Hepatocyte (in vitro differentiated cells): Measurements from ENCODE around the gene COL5A1. TPM values are rescaled to one million over a fixed set of nuclear protein-coding genes. Genes with fewer than 3 reads are reported as not detected.

Experiments used
- DNase-seq: peaks from one replicate; pipeline ENCODE4 v3.0.0-alpha.2; 2016; ENCODE audit warnings: low spot score
- H2AFZ ChIP-seq: fragments of 200-600 bp; sonication (generic); 2 replicates; pipeline ENCODE4 v1.6.0; 2016; ENCODE audit warnings: antibody characterized with exemption, mild to moderate bottlenecking
- H3K27ac ChIP-seq: fragments of 200-600 bp; sonication (generic); 2 replicates; pipeline ENCODE4 v1.5.1; 2016; ENCODE audit warnings: mild to moderate bottlenecking
- H3K27me3 ChIP-seq: fragments of 200-600 bp; sonication (generic); 2 replicates; pipeline ENCODE4 v1.6.1; 2016
- H3K36me3 ChIP-seq: fragments of 200-600 bp; sonication (generic); replicated peaks from 2 replicates; pipeline ENCODE4 v1.5.1; 2016; ENCODE audit warnings: low read depth; ENCODE audit not compliant: insufficient read depth
- H3K4me1 ChIP-seq: fragments of 200-600 bp; sonication (generic); 2 replicates; pipeline ENCODE4 v1.5.1; 2016; ENCODE audit warnings: mild to moderate bottlenecking, moderate library complexity; ENCODE audit not compliant: insufficient read depth
- H3K4me2 ChIP-seq: fragments of 200-600 bp; sonication (generic); 2 replicates; pipeline ENCODE4 v1.6.0; 2016
- H3K4me3 ChIP-seq: fragments of 200-600 bp; sonication (generic); 2 replicates; pipeline ENCODE4 v1.5.1; 2016; ENCODE audit warnings: mild to moderate bottlenecking
- H3K79me2 ChIP-seq: fragments of 200-600 bp; sonication (generic); 2 replicates; pipeline ENCODE4 v1.6.0; 2017; ENCODE audit warnings: mild to moderate bottlenecking
- H3K9me2 ChIP-seq: fragments of 200-600 bp; sonication (generic); replicated peaks from 2 replicates; pipeline ENCODE4 v1.6.0; 2017; ENCODE audit warnings: mild to moderate bottlenecking; ENCODE audit not compliant: insufficient read depth
- H3K9me3 ChIP-seq: fragments of 200-600 bp; sonication (generic); 2 replicates; pipeline ENCODE4 v1.5.1; 2016; ENCODE audit warnings: low read depth, mild to moderate bottlenecking
- H4K20me1 ChIP-seq: fragments of 200-600 bp; sonication (generic); 2 replicates; pipeline ENCODE4 v1.6.0; 2016; ENCODE audit warnings: mild to moderate bottlenecking; ENCODE audit not compliant: insufficient read depth, poor library complexity, severe bottlenecking
- EZH2 ChIP-seq: fragments of 200-600 bp; sonication (generic); IDR thresholded peaks from 2 replicates; pipeline ENCODE4 v1.6.1; 2016; ENCODE audit warnings: antibody characterized with exemption, mild to moderate bottlenecking, borderline replicate concordance
- EZH2phosphoT487 ChIP-seq: fragments of 200-600 bp; sonication (generic); IDR thresholded peaks from one replicate; pipeline ENCODE4 v1.6.1; 2018; ENCODE audit warnings: antibody characterized with exemption, mild to moderate bottlenecking, low read depth, moderate library complexity; ENCODE audit not compliant: unreplicated experiment, severe bottlenecking
- WGBS: methylation state at CpG from one replicate; pipeline ENCODE4 v1.1.6; 2016; ENCODE audit warnings: low lambda C conversion rate; ENCODE audit errors: missing lambda C conversion rate; 5-methylcytosine and 5-hydroxymethylcytosine counted together
- polyA plus RNA-seq: library from polyadenylated mRNA; unstranded; fragments of >200 nt; fragmentation: Nextera tagmentation; extraction: Ambion mirVana; gene quantifications from 2 replicates; pipeline ENCODE4 v1.2.1, GENCODE V29; 2016
- total RNA-seq: library from RNA; depleted of rRNA; stranded (reverse); fragments of >200 nt; gene quantifications from 2 replicates; pipeline ENCODE4 v1.2.3, GENCODE V29; 2014
- TF ChIP-seq, protein P1 (sequence below): fragments of 200-600 bp; sonication (generic); IDR thresholded peaks from 2 replicates; pipeline ENCODE4 v1.5.1; 2016; ENCODE audit warnings: antibody characterized with exemption, mild to moderate bottlenecking; ENCODE audit not compliant: poor library complexity

Gene COL5A1
- total and polyA plus RNA-seq, 2 experiments from 2014 or later, result 342 to 347 TPM

DNA sequence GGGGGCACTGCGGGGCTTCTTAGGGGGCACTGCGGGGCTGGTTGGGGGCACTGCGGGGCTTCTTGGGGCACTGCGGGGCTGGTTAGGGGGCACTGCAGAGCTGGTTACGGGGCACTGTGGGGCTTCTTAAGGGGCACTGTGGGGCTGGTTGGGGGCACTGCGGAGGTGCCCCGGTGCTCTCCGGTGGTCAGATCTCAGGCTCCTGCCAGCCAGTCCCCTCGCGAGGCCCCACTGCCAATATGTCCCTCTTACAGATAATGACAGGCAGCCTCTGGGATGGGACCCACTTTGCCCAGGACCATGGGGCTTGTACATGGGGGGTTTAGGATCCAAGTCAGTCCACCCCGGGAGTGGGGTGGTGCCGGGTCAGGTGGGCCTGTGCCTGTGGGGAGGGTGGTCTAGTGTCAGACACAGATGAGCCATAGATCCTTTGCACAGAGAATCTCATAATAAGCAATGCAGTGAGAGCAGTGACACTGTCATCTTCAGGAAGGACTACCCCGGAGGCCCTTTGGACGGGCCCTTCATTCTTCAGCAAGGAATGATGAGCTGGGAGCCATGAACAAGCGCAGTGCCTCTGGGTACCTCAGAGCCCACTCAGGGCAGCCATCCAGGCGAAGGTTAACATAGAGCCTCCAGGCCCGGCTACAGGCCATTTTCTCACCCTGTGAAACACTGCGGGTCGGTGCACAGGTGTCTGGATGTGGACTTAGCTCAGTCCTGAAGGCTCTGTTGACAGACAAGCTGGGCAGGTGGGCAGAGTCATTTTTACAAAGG is 38.2 kb downstream of the COL5A1 start:
- Histone ChIP-seq H2AFZ (no peak overlapping the region), H3K79me2 (peaks cover 78% of the 10 kb centered on the region), H3K27me3 (no peaks in the 10 kb centered on the region), H3K4me1 (peaks cover 6% of the 10 kb centered on the region), H3K4me3 (no peak overlapping the region), H3K9me2 (no peaks in the 10 kb centered on the region), H3K9me3 (no peaks in the 10 kb centered on the region), H3K36me3 (no peaks in the 10 kb centered on the region), H4K20me1 (peaks cover 97% of the 10 kb centered on the region), H3K4me2 (no peak overlapping the region), H3K27ac (no peak overlapping the region)
- no peak for TF ChIP-seq EZH2phosphoT487
- no peak for TF ChIP-seq EZH2
- TF ChIP-seq, protein P1, sequence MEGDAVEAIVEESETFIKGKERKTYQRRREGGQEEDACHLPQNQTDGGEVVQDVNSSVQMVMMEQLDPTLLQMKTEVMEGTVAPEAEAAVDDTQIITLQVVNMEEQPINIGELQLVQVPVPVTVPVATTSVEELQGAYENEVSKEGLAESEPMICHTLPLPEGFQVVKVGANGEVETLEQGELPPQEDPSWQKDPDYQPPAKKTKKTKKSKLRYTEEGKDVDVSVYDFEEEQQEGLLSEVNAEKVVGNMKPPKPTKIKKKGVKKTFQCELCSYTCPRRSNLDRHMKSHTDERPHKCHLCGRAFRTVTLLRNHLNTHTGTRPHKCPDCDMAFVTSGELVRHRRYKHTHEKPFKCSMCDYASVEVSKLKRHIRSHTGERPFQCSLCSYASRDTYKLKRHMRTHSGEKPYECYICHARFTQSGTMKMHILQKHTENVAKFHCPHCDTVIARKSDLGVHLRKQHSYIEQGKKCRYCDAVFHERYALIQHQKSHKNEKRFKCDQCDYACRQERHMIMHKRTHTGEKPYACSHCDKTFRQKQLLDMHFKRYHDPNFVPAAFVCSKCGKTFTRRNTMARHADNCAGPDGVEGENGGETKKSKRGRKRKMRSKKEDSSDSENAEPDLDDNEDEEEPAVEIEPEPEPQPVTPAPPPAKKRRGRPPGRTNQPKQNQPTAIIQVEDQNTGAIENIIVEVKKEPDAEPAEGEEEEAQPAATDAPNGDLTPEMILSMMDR, result no peak
- DNase-seq, result no peak
- 90% methylated on average over 18 of the region's 19 CpGs for WGBS

DNA sequence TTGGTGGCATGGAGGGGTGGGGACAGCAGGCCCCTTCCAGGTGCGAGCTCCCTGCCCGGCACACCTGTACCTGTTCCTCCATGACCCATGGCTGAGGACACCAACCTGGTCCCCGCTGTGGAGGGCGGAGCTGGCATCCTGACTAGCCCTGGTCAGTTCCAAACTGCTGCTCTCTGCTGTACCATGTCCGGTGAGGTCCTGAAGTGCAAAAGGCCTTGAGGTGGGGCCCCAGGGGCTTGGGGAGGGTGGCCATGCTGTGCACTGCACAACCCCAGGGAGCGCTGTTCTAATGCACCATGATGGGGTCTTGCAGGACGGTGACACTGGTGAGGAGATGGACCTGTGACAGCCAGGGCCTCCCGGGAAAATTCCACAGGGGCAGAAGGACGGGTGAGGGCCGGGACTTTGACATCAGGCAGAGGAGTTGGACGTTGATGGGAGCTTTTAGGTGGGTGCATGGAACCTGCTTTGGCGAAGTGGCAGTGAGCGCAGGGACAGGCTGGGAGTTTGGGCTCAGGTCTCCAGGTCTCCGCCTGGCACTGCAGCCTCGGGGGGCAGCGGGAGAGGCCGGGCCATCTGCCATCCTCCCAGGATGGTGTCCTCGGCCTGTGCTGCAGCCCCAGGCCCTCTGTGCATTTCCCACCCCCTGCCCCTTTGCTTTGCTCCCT is 38.9 kb downstream of the COL5A1 start:
- WGBS, result 85% methylated on average over 17 of the region's 18 CpGs
- peaks cover 98% of the 10 kb centered on the region for H4K20me1 ChIP-seq
- H3K79me2 ChIP-seq, result peaks cover 71% of the 10 kb centered on the region
- H3K9me3 ChIP-seq, result no peaks in the 10 kb centered on the region
- no peaks in the 10 kb centered on the region for H3K9me2 ChIP-seq
- H3K36me3 ChIP-seq, result no peaks in the 10 kb centered on the region
- TF ChIP-seq, protein P1, result no peak
- TF ChIP-seq EZH2phosphoT487 (no peak), EZH2 (no peak)
- H3K4me3 ChIP-seq, result no peak overlapping the region
- no peak for DNase-seq
- H3K27ac ChIP-seq, result no peak overlapping the region
- no peak overlapping the region for H2AFZ ChIP-seq
- no peaks in the 10 kb centered on the region for H3K27me3 ChIP-seq
- H3K4me1 ChIP-seq, result peaks cover 6% of the 10 kb centered on the region
- H3K4me2 ChIP-seq, result peak overlapping the region; percentile 20

DNA sequence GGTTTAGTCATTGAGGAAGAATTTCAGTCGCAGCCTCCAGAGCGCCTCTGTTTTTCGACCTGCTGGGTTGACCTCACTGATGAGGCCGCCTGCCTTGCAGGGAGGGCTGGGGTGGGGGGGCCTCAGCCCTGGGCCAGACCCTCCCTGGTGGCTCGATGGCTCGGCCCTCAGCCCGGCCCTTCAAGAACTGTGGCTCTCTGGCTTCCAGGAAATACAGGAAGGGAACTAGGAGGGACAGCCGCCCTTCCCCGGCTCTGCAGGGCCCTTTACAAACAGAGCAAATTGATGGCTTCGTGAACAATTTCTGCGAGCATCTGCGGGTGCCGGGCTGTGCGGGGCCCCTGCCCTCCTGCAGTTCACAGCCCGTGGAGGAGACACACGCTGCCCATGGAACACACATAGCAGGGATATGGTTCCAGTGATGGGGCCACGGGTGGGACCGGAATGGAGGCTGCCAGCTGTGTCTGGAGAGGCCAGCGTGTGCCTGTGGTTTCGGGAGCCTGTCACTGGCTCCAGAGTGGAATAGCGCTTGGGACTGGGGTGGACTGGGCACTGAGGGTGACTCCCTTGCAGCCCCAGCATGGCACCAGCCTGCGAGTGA is 39.6 kb downstream of the COL5A1 start:
- H2AFZ ChIP-seq, result no peak overlapping the region
- H3K4me2 ChIP-seq, result peak overlapping the region; percentile 20
- H3K27me3 ChIP-seq, result no peaks in the 10 kb centered on the region
- no peak for DNase-seq
- H3K9me2 ChIP-seq, result no peaks in the 10 kb centered on the region
- no peak for TF ChIP-seq EZH2
- no peak for TF ChIP-seq EZH2phosphoT487
- H3K79me2 ChIP-seq, result peaks cover 69% of the 10 kb centered on the region
- H3K4me3 ChIP-seq, result no peak overlapping the region
- H3K4me1 ChIP-seq, result peaks cover 6% of the 10 kb centered on the region
- H3K27ac ChIP-seq, result no peak overlapping the region
- 65% methylated on average over 21 of the region's 22 CpGs for WGBS
- peaks cover 98% of the 10 kb centered on the region for H4K20me1 ChIP-seq
- H3K9me3 ChIP-seq, result no peaks in the 10 kb centered on the region
- no peaks in the 10 kb centered on the region for H3K36me3 ChIP-seq

DNA sequence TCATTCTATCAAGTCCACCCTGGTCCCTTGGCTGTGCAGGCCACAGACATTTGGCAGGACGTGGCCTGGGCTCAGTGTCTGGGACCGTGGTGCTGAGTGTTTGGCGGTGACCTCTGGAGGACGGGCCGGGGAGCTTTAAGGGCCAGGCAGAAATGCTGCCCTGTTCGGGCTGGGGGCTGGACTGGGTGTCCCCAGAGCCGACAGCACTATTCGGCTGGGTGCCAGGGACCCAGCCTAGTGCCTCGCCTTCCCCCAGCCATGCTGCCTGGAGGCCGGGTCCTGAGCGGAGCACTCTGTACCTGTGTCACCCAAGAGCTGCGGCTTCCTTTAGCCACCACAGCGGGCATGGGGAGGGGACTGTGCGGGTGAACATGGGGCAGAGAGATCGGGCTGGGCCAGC is 40.4 kb downstream of the COL5A1 start:
- Histone ChIP-seq H2AFZ (no peak overlapping the region), H3K4me3 (no peak overlapping the region), H3K79me2 (peaks cover 69% of the 10 kb centered on the region), H3K4me2 (no peak overlapping the region), H3K36me3 (no peaks in the 10 kb centered on the region), H3K9me2 (no peaks in the 10 kb centered on the region), H3K27me3 (no peaks in the 10 kb centered on the region), H3K4me1 (peaks cover 4% of the 10 kb centered on the region), H4K20me1 (peaks cover 96% of the 10 kb centered on the region), H3K27ac (no peak overlapping the region), H3K9me3 (no peaks in the 10 kb centered on the region)
- TF ChIP-seq EZH2 (no peak), EZH2phosphoT487 (no peak)
- TF ChIP-seq, protein P1, result no peak
- WGBS, result 94% methylated on average over 15 of the region's 15 CpGs
- no peak for DNase-seq
